T-helper 2 cell (primary cell): ENCODE measurements around the gene TAS1R1.
A peak's percentile ranks its signal among the peaks of the same experiment; 100 is the strongest.
"Not testable (repeated sequence)": the region's sequence is repeated elsewhere in the genome, so short reads cannot be mapped to it uniquely, and the experiment has no call there.

Experiments
- DNase-seq, 5 experiments: peaks; one replicate each; pipeline versions ENCODE4 v3.0.0 to v3.0.0-alpha.2; 2012 to 2022

Gene TAS1R1

GRCh38 chr1:6523566-6523965 is 31.5 kb upstream of the TAS1R1 start:
- no peak for DNase-seq

GRCh38 chr1:6526316-6526715 is 28.8 kb upstream of the TAS1R1 start:
- DNase-seq: no peak

GRCh38 chr1:6528492-6528891 is 26.6 kb upstream of the TAS1R1 start:
- DNase-seq: no peak

DNA sequence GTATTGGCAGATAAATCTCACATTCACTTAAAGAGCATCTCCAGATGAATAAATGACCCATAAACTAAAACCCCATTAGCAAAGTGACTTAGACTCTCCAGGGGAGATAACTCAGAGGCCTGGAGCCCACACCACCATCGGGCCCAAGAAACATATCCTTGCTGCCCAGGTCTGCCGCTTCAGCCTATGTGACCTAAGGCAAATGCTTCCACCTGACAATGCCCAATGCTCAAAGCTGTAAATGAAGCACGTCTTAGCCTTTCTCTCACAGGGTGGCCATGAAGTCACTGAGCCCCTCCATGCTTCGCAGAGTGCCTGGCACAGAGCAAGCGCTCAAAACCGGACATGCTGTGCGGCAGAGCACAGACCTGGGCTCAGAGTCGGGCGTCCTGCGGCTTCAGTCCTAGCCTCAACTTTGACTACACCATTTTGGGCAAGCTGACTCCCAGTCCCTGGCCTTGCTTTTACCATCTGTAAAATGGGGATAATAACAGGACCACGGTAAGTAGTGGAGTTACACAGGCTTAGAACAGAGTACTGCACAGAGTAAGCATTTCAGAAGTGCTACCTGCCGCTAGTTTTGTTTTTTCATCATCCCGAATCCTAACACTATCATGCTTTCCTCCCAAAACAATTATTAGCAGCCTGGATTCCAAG is 24.5 kb upstream of the TAS1R1 start:
- DNase-seq: no peak

DNA sequence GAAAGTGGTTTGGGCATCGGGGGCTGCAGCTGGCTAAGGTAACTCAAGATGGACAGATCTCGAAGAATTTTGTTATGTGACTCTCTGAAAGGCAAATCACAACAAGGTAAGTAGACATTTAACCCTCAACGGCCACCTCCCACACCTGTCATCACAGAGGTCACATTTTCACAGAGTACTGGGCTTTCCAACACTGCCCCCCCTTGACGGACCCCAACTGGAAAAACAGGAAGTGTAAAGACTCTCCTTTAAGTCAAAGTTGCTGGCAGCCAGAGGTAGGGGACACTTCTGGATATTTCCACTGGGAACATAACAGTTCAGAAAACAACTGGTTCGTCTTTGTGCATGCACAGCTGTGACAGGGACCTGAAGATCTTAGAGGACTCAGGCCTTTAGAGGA is 23.1 kb upstream of the TAS1R1 start:
- no peak for DNase-seq

DNA sequence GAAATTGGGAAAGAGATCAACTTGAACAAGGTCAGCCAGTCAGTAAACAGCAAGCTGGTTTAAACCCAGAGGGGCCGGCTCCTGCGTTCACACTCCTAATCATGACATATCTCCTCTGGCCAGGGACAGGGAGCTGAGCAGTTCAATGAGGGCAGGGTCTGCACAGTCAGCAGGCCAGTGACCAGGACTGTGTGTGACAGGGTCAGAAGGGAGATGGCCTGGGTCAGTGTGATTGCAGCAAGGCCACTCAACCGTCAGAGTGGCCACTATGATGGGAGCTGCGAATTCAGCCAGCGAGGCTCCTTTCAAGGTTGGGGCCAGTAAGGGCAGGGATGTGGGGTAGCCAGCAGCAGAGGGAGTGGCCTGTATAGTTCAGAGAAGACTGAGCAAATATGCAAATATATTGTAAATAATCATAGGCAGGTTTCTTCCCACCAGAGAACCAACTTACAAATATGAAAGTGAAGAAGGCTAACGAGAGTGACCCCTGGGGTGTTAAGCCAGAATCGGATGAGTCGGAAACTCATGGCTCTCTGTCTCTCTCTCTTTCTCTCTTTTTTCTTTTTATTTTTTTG is 20.8 kb upstream of the TAS1R1 start:
- DNase-seq: no peak

DNA sequence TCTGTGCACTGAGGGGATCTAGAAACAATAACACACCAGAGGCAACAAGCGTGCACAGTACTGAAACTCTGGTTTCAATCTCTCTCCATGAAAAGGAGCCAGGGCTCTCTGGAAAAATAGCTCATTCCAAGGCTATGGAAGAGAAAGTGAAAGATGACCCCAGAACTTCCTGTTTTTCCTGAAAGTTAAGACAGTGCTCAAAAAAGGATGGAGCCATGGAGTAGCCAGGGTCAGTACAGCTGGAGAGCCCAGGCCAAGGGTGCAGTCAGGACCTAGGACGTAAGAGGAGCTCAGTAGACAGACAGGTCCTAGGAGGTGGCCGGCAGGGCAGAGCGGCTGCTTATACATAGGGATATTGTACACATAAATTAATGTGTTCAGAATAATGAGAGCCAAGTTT is 19.9 kb upstream of the TAS1R1 start:
- no peak for DNase-seq

GRCh38 chr1:6536291-6536690 is 18.8 kb upstream of the TAS1R1 start:
- no peak for DNase-seq

GRCh38 chr1:6538956-6539355 is 16.2 kb upstream of the TAS1R1 start:
- DNase-seq: no peak

DNA sequence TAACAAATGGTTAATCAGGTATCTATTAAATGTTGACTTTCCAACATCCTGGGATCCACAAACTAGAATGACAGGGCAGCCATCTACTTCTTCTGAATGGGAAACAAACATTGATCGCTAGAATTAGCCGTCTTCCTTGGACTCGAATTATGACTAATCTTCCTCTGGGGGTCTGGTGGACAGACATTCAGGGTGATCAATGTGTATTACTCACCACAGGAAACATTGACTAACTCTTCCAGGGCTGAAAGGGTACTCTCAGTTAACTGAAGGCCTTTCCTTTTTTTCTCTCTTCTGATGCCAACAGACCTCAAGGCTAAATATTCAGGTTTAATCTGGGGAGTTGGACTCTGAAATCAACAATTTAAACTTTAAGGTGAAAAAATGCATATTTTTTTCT is 10.3 kb upstream of the TAS1R1 start:
- no peak for DNase-seq

DNA sequence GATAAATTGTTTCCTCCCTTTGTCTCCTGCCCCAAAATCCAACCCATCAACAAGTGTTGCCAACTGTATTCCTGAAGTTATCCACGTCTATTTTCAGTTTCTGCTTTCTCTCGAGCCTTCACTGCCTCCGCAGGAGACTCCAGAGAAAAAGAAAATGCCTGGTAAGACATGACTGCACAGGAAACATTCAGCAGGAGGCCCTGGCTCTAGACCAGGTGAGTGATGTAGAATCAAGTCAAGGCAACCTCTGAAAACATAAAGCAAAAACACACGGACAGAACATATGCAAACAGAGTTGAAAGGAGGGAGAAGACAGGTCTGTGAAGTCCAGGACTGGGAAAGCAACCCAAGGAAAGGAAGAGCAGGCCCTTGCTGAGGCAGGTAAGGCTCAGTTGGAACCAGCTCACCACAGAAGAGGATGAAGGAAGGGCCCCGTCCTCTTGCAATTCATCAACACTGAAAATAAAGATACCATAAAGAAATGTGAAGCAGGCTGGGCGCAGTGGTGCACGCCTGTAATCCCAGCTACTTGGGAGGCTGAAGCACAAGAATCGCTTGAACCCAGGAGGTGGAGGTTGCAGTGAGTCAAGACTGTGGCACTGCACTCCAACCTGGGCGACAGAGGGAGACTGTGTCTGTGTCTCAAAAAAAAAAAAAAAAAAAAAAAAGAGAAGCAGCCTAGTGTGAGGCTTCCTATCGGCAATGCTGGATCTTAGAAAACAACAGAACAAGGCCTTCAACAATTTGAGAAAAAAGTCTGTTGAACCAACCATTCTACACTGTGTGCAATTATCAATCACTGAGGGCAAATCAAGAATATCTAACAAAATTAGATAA is 9.6 kb upstream of the TAS1R1 start:
- peak in 1 of 5 experiments; percentile 59 for DNase-seq

DNA sequence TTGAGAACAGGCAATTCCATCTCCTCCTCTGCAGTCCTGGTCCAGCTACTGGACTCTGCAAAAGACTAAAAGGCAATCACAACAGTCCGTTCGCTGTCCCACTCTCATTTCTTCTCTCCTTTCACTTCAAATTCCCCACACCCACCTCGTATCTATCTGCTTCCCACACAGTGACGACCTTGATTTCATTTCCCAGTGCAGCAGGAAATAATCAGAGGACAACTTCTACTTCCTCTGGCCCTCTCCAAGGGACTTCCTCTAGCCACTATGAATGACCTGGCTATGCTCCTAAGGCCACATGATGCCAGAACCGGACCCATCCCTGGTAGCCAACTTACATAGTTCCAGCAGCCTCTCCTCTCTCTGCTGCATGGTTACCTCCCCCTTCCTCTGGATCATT is 8.8 kb upstream of the TAS1R1 start:
- DNase-seq: no peak

DNA sequence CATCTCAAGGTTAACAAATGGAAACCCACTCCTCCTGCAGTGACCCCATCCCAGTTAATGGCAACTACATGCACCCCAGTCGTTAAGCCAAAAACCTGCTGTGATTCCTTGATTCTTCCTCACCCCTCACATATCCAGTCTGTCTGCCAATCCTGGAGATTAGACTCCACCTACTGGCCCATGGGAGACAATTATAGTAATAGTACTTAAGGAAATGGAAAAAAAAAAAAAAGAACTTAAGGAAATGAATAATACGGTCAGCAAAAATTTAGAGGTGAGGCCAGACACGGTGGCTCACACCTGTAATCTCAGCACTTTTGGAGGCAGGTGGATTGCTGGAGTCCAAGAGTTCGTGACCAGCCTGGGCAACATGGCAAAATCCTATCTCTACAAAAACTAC is 7.8 kb upstream of the TAS1R1 start:
- no peak for DNase-seq

DNA sequence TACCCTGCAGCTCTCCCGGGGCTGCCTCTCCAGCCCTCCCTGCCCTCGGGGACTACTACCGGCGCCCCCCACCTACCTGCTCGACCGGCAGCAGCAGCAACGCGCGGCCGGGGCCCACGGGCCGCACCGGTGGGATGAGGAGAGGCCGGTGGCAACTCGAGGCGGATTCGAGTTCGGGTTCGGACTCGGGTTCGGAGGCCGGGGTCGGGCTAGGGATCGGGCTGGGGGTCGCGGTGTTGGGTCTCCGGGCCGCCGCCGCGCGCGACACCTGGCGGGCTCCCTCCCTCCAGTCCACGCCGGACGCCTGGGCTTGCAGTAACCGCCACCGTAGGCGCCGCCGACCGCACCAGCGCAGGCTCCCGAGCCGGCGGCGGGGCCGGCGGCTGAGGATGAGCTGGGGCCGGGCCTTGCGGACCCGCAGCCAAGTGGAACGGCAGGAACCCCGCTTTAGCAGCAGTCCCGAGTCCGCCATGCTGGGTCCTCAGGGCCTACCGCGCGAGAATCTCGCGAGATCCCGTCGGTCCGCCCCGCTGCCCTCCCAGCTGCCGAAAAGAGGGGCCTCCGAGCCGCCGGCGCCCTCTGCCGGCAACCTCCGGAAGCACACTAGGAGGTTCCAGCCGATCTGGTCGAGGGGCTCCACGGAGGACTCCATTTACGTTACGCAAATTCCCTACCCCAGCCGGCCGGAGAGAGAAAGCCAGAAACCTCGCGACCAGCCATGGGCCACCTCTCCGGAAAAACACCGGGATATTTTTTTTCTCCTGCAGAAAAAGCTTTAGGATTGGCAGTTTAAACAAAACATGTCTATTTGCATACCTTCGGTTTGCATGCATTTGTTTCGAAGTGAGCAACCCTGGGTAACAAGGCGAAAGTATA is 838 bp upstream of the TAS1R1 start, which contains the start of gene NOL9:
TSS of gene NOL9 (minus strand) at position 483 of the 876 bp plus-strand sequence. CDS start at position 472, 11 bp downstream.
- DNase-seq: peak; percentile 88 to 95 (median 93)

DNA sequence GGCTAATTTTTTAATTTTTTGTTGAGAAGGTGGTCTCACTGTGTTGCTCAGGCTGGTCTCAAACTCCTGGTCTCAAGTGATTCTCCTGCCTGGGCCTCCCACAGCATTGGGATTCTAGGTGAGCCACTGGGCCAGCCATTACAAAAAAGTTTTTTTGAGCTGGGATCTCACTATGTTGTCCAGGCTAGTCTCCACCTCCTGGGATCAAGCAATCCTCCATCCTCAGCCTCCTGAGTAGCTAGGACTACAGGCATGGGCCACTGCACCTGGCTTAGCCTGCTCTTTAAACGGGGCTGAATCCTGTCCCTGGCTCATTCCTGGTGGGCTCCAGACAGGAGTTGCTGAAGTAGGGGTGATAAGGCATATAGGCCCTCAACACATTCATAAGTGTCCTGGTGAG is 2.5 kb downstream of the TAS1R1 start:
- no peak for DNase-seq

DNA sequence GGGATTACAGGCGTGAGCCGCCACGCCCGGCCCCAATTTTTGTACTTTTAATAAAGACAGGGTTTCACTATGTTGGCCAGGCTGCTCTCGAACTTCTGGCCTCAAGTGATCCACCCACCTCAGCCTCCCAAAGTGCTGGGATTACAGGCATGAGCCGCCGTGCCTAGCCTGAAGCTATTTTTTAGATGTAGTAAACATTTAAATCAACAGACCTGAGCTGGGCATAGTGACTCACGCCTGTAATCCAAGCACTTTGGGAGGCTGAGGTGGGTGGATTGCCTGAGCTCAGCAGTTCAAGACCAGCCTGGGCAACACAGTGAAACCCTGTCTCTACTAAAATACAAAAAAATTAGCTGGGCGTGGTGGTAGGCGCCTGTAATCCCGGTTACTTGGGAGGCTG is 4.1 kb downstream of the TAS1R1 start:
- not testable (repeated sequence) for DNase-seq

DNA sequence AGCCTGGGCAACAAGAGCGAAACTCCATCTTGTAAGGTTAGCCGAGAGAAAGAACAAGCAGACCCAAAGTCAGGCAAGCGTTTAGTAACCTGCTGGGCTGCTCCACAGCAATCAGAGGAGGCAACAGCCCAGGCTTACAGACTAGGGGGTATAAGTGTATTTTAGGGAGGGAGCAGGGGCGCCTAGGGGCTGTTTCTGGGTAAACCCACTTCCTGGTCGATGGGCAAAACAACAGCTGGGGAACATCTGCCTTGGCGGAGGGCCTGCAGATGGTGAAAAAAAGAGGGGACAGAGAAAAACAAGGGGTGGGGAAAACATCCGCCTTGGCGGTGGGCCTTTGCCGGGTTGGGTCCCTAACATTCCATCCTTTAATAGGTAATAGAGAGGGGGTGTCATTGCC is 5.2 kb downstream of the TAS1R1 start:
- peak in 1 of 5 experiments; percentile 18 for DNase-seq

DNA sequence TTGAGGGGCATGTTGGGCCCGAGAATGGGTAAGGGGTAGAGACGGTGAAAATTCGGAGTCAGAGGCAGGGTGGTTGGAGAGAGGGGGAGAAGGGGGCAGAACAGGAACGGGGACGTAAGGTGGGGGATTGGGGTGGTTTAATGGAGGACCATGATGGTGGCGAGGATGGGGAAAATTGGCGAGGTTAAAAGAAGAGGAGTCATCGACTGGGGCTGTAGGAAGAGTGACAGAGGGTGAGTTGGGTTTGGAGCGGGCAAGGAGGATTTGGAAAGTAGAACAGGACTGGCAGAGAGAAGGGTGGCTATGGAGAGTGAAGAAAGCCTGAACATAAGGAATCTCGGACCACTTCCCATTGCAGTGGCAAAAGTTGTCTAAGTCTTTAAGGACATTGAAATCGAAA is 13.9 kb downstream of the TAS1R1 start:
- DNase-seq: no peak

DNA sequence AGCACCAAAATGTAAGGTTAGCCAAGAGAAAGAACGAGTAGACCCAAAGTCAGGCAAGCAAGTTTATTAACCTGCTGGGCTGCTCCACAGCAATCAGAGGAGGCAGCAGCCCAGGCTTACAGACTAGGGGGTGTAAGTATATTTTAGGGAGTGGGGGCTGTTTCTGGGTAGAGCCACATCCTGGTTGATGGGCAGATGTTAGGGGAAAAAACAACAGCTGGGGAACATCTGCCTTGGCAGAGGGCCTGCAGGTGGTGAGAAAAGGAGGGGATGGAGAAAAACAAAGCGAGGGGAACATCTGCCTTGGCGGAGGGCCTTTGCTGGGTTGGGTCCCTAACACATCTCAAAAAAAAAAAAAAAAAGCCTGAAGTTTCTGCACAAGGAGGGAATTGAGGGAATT is 15.0 kb downstream of the TAS1R1 start:
- no peak for DNase-seq

DNA sequence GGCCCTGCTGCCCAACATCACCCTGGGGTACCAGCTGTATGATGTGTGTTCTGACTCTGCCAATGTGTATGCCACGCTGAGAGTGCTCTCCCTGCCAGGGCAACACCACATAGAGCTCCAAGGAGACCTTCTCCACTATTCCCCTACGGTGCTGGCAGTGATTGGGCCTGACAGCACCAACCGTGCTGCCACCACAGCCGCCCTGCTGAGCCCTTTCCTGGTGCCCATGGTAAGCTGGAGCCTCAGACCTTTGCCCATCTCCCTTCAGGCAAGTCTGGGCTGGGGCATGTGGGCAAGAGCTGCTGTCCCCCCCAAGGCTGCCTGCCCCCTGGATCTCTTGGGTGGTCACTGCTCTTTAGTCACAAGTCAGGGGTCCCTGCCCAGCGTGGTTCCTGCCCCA is 15.9 kb downstream of the TAS1R1 start:
- DNase-seq: no peak

- no peak for DNase-seq
These were observed 17.7 kb downstream of the TAS1R1 start for GRCh38 chr1:6572653-6573383.

- no peak for DNase-seq
These were observed 19.0 kb downstream of the TAS1R1 start for GRCh38 chr1:6574025-6574620.
